HG03097 (cell line): ENCODE results near the gene KLHL18.
A peak's percentile ranks its signal among the peaks of the same experiment; 100 is the strongest.
"Not testable (repeated sequence)": the region's sequence is repeated elsewhere in the genome, so short reads cannot be mapped to it uniquely, and the experiment has no call there.

Experiments used
- ATAC-seq: cut with Tn5 transposase; IDR thresholded peaks from one replicate; pipeline ENCODE4 v1.9.1; 2021; ENCODE audit not compliant: unreplicated experiment, low FRiP score

KLHL18 gene

GRCh38 chr3:47273564-47273963 is 9.2 kb upstream of the KLHL18 start:
- ATAC-seq: no peak

GRCh38 chr3:47274652-47275051 is 8.1 kb upstream of the KLHL18 start:
- ATAC-seq: no peak

- no peak for ATAC-seq
These were observed 6.2 kb upstream of the KLHL18 start for GRCh38 chr3:47276558-47276957.

- no peak for ATAC-seq
These were observed 2.2 kb upstream of the KLHL18 start for GRCh38 chr3:47280519-47280918.

GRCh38 chr3:47283193-47283537 is 421 bp downstream of the KLHL18 start:
- peak; percentile 10 for ATAC-seq

GRCh38 chr3:47283591-47284364 is 1.0 kb downstream of the KLHL18 start:
- peak; percentile 17 for ATAC-seq

- no peak for ATAC-seq
These were observed 6.5 kb downstream of the KLHL18 start for GRCh38 chr3:47288966-47289910.

GRCh38 chr3:47291158-47291753 is 8.5 kb downstream of the KLHL18 start:
- no peak for ATAC-seq

- ATAC-seq: not testable (repeated sequence)
These were observed 9.1 kb downstream of the KLHL18 start for GRCh38 chr3:47291754-47292420.

- no peak for ATAC-seq
These were observed 11.1 kb downstream of the KLHL18 start for GRCh38 chr3:47293822-47294221.

GRCh38 chr3:47294392-47294791 is 11.6 kb downstream of the KLHL18 start:
- no peak for ATAC-seq

- ATAC-seq: no peak
These were observed 12.6 kb downstream of the KLHL18 start for GRCh38 chr3:47295322-47295721.

GRCh38 chr3:47295976-47296375 is 13.2 kb downstream of the KLHL18 start:
- no peak for ATAC-seq

- no peak for ATAC-seq
These were observed 14.0 kb downstream of the KLHL18 start for GRCh38 chr3:47296562-47297302.

- ATAC-seq: no peak
These were observed 15.7 kb downstream of the KLHL18 start for GRCh38 chr3:47298439-47298838.

- no peak for ATAC-seq
These were observed 16.9 kb downstream of the KLHL18 start for GRCh38 chr3:47299381-47300318.

- no peak for ATAC-seq
These were observed 18.7 kb downstream of the KLHL18 start for GRCh38 chr3:47301456-47301855.

- ATAC-seq: no peak
These were observed 23.3 kb downstream of the KLHL18 start for GRCh38 chr3:47306022-47306421.

- ATAC-seq: not testable (repeated sequence)
These were observed 26.5 kb downstream of the KLHL18 start for GRCh38 chr3:47309231-47309630.
